GM13977 (cell line): ENCODE data around the gene ANP32E.
"Not testable (repeated sequence)": the region's sequence is repeated elsewhere in the genome, so short reads cannot be mapped to it uniquely, and the experiment has no call there.

Experiments
- DNase-seq: peaks from one replicate; pipeline ENCODE4 v3.0.0; 2012; ENCODE audit warnings: low spot score
- in situ Hi-C: fragments of 300-500 bp; cut with MboI; formaldehyde crosslinking; loops from one replicate; pipeline ENCODE4 v1.12.0; 2022; ENCODE audit warnings: low sequenced_read_pairs, low pct_unique_long_range_greater_than_20kb, mixed read lengths, inconsistent platforms; ENCODE audit not compliant: unreplicated experiment
- TF ChIP-seq, protein P1 (sequence below): IDR thresholded peaks from 2 replicates; pipeline ENCODE4 v1.5.1; 2012; ENCODE audit warnings: mild to moderate bottlenecking, control low read depth; ENCODE audit not compliant: insufficient read depth; ENCODE audit errors: extremely low read depth, missing control alignments

ANP32E gene

DNA sequence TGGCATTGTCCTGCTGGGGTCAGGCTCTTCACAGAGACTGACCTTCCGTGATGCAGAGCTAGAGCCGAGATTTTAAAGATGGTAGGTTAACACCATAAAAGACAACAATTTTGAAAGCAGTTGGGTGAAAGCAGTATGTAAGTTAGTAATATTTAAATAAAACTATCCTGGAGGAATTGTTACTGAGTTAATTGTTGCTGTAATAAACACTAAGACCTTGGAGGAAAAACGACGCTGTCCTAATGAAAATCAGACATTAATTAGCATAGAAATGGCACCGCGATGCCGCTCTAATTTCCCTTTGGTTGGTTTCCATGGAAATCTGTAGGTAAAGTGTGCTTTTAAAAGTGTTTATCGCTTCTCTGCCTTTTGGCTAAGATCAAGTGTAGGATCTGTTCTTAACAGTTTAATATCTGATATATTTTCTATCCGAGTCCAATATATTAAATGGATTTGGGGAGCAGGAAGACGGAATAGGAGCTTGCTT is 745 bp upstream of the ANP32E start:
- DNase-seq: no peak
- in situ Hi-C loops: loop anchor here (25.0 kb wide), 1 partner anchor 726 kb away; the partner anchor contains the start of gene CERS2
- TF ChIP-seq, protein P1, sequence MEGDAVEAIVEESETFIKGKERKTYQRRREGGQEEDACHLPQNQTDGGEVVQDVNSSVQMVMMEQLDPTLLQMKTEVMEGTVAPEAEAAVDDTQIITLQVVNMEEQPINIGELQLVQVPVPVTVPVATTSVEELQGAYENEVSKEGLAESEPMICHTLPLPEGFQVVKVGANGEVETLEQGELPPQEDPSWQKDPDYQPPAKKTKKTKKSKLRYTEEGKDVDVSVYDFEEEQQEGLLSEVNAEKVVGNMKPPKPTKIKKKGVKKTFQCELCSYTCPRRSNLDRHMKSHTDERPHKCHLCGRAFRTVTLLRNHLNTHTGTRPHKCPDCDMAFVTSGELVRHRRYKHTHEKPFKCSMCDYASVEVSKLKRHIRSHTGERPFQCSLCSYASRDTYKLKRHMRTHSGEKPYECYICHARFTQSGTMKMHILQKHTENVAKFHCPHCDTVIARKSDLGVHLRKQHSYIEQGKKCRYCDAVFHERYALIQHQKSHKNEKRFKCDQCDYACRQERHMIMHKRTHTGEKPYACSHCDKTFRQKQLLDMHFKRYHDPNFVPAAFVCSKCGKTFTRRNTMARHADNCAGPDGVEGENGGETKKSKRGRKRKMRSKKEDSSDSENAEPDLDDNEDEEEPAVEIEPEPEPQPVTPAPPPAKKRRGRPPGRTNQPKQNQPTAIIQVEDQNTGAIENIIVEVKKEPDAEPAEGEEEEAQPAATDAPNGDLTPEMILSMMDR: no peak

DNA sequence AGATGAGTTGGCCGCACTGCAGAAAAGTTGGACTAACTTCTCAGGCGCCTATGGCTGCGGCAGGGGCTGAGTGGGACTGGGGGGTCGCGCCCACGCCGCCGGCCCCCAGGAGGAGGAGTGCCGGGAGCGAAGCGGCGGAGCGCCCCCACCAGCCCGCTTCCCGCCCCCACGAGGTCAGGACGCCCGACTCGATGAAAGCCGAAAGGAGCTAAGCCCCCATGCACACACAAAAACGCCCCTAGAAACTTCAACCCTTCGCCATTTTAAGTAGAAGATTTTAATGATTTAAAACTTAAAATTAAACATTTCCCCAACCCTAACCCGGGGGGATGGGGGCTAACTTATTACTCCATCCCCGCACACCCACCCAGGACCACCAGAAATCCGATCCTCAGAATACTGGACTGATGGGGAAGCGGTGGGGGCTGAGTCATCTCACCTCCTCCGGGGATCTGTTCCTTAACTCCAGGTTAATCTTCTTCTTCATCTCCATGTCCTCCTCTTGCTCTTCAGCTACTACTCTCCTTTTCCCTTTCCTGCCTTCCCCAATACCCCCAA is 539 bp downstream of the ANP32E start:
- DNase-seq: peak; percentile 53
- in situ Hi-C loops: loop anchor here (25.0 kb wide), 1 partner anchor 727 kb away; the partner anchor contains the start of gene CERS2

DNA sequence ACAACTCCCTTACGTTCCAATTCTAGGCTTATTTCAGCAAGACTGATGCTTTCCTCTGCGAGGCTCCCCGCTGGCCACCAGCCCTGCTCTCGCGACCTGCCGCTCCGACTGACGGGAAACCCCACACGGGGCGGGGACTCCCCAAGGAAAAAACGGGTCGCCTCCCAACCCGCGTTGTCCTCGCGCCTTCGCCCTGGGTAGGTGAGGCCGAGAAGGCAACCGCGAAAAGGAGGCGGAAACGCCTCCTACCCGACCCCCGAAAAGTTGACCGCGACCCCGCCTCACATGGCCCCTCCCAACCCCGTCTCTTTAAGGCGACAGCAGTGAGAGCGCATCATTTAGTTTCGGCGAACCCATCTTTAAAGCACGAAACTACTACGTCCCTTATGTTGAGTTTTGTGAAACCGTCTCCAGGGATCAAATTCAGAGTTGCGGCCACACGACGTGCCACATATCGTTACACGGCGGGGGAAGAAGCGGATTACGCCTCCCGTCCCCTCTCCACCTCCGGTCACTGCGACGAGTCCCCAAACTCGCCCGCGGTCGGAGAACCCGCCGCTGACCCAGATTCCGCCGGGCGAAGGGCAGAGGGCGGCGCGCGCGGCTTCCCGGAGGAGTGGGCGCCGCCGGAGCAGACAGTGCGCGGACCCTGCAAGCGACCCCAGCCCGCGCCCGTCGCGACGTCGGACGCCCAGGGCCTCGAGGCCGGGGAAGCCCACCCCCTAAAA is 1.2 kb downstream of the ANP32E start:
- in situ Hi-C loops: loop anchor here (25.0 kb wide), 1 partner anchor 728 kb away; the partner anchor contains the start of gene CERS2
- TF ChIP-seq, protein P1: no peak
- DNase-seq: peak; percentile 92

More for the DNA sequence above, 539 bp downstream of the ANP32E start:
- TF ChIP-seq, protein P1: peak; percentile 13

DNA sequence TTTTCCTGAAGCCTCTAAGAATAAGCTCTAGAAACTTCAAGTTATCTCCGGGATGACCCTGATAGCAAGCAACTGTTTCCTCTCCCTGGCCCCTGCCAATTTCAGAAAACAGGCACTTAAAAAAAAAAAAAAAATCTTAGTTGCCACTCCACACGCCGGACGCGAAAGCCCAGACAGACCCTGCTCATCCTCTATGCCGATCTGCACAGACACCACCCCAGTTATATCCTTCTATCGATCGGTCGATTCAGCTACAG is 1.7 kb downstream of the ANP32E start:
- TF ChIP-seq, protein P1: no peak
- in situ Hi-C loops: loop anchor here (25.0 kb wide), 1 partner anchor 728 kb away; the partner anchor contains the start of gene CERS2
- DNase-seq: no peak

DNA sequence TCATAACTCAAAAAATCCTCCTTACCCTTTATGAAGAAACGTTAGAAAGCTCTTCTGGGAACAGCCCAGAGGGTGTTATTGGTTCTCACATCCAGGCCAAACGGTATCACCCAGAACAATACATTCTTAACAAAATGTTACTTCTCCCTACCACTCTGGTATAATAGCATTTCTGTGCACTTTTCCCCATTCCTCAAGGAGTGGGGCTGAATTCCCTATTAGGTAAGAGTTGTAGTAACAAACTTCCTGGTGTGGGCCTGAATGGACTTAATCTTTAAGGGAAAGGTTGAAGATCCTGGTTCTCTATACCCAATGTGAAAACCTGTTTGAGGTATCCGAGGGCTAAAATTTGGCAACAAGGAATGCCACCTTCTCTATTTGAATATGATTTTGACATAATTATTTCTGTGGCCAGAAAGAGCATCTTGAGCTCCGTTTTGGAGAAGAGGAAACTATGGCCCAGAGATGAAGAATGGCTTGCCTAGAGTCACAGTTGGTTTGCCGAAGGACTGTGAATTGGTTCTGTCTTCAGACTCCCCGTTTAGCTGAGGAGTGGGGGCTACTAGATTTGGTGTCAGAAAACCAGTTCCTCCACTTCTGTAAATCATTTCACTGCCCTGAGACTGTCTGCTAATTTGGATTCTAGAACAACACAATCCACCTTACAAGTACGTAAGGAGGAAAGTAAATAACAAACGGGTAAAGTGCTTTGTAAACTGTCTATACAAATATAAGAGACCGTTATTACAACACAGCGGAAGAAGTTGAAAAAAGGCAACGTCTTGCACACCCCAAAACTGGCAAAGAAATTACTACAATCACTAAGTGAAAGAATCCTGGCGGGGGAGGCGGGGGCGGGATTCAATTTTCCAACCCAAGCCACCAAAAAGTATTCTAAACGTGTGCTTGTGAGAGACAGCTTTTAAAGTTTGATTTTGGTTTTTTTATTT is 2.3 kb downstream of the ANP32E start:
- peak; percentile 30 for DNase-seq
- TF ChIP-seq, protein P1: no peak
- in situ Hi-C loops: loop anchor here (25.0 kb wide), 1 partner anchor 729 kb away; the partner anchor contains the start of gene CERS2

DNA sequence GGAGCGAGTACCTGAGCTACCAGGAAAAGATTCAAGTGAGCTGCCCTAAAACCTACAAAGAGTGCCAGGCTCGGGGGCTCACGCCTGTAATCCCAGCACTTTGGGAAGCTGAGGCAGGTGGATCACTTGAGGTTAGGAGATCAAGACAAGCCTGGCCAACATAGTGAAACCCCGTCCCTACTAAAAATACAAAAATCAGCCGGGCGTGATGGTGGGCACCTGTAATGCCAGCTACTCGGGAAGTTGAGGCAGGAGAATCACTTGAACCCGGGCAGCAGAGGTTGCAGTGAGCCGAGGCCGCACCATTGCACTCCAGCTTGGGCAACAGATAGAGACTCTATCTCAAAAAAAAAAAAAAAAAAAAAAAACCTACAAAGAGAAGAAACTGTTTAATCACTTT is 3.0 kb downstream of the ANP32E start:
- not testable (repeated sequence) for DNase-seq
- in situ Hi-C loops: loop anchor here (25.0 kb wide), 1 partner anchor 729 kb away; the partner anchor contains the start of gene CERS2

DNA sequence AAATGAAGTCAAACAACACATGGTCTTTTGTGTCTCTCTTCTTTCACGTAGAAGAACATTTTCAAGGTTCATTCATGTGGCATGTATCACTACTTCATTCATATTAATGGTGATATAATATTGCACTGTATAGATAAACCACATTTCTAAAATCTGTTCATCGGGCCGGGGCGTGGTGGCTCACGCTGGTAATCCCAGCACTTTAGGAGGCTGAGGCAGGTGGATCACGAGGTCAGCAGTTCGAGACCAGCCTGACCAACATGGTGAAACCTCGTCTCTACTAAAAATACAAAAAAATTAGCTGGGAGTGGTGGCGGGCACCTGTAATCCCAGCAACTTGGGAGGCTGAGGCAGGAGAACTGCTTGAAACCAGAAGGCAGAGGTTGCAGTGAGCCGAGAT is 7.7 kb downstream of the ANP32E start:
- DNase-seq: not testable (repeated sequence)
- in situ Hi-C loops: loop anchor here (25.0 kb wide), 1 partner anchor 734 kb away; the partner anchor contains the start of gene CERS2
